Mesothelial cell of epicardium (in vitro differentiated cells): Measurements from ENCODE around the gene NENF. TPM values are rescaled to one million over a fixed set of nuclear protein-coding genes. Genes with fewer than 3 reads are reported as not detected.

Experiments used
- DNase-seq, 2 experiments: peaks; one replicate each; pipeline ENCODE4 v3.0.0; 2021; ENCODE audit warnings: low spot score in 2 of 2; ENCODE audit not compliant: unreplicated experiment in 2 of 2
- H3K27ac Mint-ChIP-seq: 2 replicates; pipeline ENCODE4 v1.8.0; 2021; ENCODE audit warnings: mixed read lengths
- H3K27me3 Mint-ChIP-seq: 2 replicates; pipeline ENCODE4 v1.8.0; 2021; ENCODE audit warnings: low read depth, mixed read lengths
- H3K36me3 Mint-ChIP-seq: 2 replicates; pipeline ENCODE4 v1.8.0; 2021; ENCODE audit warnings: mixed read lengths
- H3K4me1 Mint-ChIP-seq: 2 replicates; pipeline ENCODE4 v1.8.0; 2021; ENCODE audit warnings: mixed read lengths
- H3K4me3 Mint-ChIP-seq: 2 replicates; pipeline ENCODE4 v1.8.0; 2021; ENCODE audit warnings: mild to moderate bottlenecking, moderate library complexity, mixed read lengths
- H3K9me3 Mint-ChIP-seq: 2 replicates; pipeline ENCODE4 v1.8.0; 2021; ENCODE audit warnings: mixed read lengths
- total RNA-seq: library from RNA; stranded (reverse); gene quantifications from 3 replicates; pipeline ENCODE4 v1.2.1, GENCODE V29; 2021
- TF ChIP-seq, protein P1 (sequence below): fragments of 200-600 bp; sonication (generic); IDR thresholded peaks from one replicate; pipeline ENCODE4 v1.5.0; 2021; ENCODE audit warnings: antibody characterized with exemption; ENCODE audit not compliant: unreplicated experiment

The NENF gene
- total RNA-seq, 1 donor from 2014 or later = 39.3 TPM

DNA sequence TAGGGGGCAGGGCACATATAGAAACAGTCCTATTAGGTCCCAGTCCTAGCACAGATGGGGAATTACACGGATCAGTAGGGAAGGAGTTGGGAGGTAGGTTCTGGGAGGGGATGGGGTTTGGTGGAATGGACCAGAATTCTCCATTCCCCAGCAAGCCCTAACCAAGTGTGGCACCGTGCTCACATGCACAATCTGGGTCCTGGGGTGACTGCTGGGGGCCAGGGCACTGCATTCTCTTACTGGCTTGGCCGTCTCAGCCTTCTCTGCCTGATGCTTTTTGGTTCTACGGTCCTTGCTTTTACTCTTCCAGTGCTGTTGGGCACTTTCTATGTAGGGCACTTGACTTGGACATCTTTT is 53.9 kb downstream of the NENF start:
- Mint-ChIP-seq H3K9me3 (no peaks in the 10 kb centered on the region), H3K4me3 (no peak overlapping the region), H3K27me3 (no peaks in the 10 kb centered on the region), H3K27ac (peak overlapping the region; percentile 77), H3K36me3 (no peaks in the 10 kb centered on the region), H3K4me1 (peaks cover 16% of the 10 kb centered on the region)
- no peak for DNase-seq
- TF ChIP-seq, protein P1, sequence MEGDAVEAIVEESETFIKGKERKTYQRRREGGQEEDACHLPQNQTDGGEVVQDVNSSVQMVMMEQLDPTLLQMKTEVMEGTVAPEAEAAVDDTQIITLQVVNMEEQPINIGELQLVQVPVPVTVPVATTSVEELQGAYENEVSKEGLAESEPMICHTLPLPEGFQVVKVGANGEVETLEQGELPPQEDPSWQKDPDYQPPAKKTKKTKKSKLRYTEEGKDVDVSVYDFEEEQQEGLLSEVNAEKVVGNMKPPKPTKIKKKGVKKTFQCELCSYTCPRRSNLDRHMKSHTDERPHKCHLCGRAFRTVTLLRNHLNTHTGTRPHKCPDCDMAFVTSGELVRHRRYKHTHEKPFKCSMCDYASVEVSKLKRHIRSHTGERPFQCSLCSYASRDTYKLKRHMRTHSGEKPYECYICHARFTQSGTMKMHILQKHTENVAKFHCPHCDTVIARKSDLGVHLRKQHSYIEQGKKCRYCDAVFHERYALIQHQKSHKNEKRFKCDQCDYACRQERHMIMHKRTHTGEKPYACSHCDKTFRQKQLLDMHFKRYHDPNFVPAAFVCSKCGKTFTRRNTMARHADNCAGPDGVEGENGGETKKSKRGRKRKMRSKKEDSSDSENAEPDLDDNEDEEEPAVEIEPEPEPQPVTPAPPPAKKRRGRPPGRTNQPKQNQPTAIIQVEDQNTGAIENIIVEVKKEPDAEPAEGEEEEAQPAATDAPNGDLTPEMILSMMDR = no peak

DNA sequence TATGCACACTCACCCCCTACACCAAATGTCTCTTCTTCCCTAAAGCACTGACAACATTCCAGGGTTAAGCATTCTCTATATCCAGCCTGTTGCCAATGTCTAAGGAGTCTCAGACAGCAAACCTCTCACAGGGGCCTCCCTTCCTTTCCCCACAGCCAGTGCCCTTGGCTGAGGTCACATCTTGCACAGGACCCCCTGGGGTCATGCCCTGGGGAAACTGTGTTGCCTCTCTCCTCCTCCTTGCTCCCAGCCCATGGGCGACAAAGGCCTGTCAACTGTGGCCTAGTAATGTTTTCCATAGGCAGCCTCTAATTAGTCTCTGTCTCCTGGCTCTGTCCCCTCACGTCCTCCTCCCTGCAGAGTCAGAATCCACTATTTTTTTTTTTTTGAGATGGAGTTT is 54.6 kb downstream of the NENF start:
- Mint-ChIP-seq H3K36me3 (no peaks in the 10 kb centered on the region), H3K4me1 (peaks cover 16% of the 10 kb centered on the region), H3K4me3 (no peak overlapping the region), H3K27ac (peak overlapping the region; percentile 2), H3K27me3 (no peaks in the 10 kb centered on the region), H3K9me3 (no peaks in the 10 kb centered on the region)
- DNase-seq = no peak
- TF ChIP-seq, protein P1 = no peak

DNA sequence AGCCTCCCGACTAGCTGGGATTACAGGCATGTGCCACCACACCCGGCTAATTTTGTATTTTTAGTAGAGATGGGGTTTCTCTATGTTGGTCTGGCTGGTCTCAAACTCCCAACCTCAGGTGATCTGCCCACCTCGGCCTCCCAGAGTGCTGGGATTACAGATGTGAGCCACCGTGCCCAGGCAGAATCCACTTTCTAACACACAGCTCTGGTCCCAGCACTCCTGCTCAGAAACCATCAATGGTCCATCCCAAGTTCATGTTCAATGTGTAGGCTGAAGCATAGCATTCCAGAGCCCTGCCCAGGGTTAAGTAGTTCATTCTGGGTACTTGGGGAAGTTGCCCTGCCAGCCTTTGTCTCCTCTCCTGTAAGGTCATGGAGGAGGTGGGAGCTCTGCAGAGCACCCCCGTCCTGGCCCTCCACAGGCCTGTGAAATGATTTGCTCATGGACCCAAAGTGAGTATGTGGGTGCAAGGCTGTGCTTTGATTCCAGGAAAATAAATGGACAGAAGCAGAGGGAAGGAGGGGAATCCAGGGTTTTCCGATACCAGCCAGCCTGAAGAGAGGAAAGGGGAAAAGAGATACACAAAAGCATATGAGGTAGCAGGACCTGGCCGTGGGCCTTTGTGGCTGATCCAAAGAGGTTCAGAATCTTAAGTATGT is 55.2 kb downstream of the NENF start:
- Mint-ChIP-seq H3K4me3 (no peak overlapping the region), H3K36me3 (no peaks in the 10 kb centered on the region), H3K27ac (peak overlapping the region; percentile 56), H3K4me1 (peaks cover 16% of the 10 kb centered on the region), H3K27me3 (no peaks in the 10 kb centered on the region), H3K9me3 (no peaks in the 10 kb centered on the region)
- DNase-seq = no peak
- TF ChIP-seq, protein P1 = no peak

DNA sequence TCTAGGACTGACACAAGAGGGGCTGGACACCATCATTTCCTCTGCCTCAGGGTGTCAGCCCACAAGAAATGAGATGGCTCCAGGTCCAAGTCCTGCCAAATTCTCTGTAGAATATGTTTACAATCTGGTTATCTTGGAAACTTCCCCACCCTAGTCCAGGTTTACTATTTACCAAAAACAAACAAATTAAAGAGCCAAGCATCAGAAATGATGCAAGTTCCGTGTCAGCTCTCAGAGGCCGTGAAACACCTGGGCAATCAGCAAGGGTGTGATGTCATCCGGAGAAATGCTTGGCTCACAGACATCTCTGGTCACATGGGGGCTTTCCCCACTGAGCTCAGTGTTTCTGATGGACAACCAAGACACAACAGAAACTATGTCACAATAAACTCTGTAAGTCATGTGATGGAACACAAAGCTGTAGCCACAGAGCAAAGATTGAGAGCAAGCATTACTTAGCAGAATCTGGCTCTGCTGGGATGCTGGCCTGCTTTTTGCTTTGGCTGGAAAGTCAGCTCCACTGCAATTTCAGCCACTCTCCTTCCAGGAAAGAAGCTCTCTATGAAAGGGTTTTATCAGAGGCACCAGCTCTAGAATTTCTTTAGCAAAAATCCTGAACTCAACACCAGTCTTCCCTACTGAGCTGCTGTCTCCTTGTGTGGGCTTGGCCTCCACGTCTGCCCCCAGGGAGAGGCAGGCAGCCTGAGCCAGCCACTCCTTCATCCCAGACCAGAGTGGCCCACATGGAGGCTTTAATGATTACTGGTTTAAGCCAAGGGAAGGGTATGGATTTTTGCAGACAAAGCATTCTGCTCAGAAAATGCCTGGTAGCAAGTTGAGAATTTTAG is 55.9 kb downstream of the NENF start:
- no peaks in the 10 kb centered on the region for H3K36me3 Mint-ChIP-seq
- TF ChIP-seq, protein P1 = no peak
- no peak for DNase-seq
- no peaks in the 10 kb centered on the region for H3K27me3 Mint-ChIP-seq
- H3K9me3 Mint-ChIP-seq = no peaks in the 10 kb centered on the region
- H3K4me1 Mint-ChIP-seq = peaks cover 16% of the 10 kb centered on the region
- no peak overlapping the region for H3K4me3 Mint-ChIP-seq
- H3K27ac Mint-ChIP-seq = peak overlapping the region; percentile 61

DNA sequence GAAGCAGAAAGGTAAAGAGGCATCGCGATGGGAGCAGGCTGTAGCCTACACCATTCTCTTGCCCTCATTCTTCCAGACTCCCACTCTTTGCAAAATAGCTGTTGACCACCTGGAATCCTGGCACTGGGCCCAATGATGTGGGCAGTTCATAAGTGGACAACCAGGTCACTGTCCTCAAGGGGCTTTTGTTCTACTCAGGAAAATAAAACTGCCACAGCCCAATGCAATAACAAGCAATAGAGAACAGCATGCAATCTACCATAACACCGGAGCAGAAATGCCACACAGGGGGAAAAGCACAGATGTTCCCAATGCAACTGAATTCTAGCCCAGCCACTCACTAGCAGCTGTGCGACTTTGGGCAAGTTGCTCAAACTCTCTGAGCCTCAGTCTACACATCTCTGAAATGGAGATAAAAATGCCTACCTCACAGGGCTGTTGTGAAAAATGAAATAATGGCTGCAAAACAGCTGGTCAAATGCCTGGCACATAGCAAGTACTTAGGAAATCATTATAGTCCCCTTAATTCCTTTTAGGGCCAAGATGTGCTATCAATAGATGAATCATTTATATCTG is 56.7 kb downstream of the NENF start:
- Mint-ChIP-seq H3K4me3 (no peak overlapping the region), H3K36me3 (no peaks in the 10 kb centered on the region), H3K27ac (no peak overlapping the region), H3K4me1 (peaks cover 16% of the 10 kb centered on the region), H3K9me3 (no peaks in the 10 kb centered on the region), H3K27me3 (no peaks in the 10 kb centered on the region)
- TF ChIP-seq, protein P1 = no peak
- DNase-seq = no peak
